T-helper 17 cell (primary cell): ENCODE results near the gene C2orf42. TPM values are rescaled to one million over a fixed set of nuclear protein-coding genes. Genes with fewer than 3 reads are reported as not detected.
"Not testable (repeated sequence)": the region's sequence is repeated elsewhere in the genome, so short reads cannot be mapped to it uniquely, and the experiment has no call there.

ENCODE experiments used
- ATAC-seq: fragments of 150-1000 bp; cut with Tn5 transposase; 2 replicates; pipeline ENCODE4 v1.10.0; 2021; ENCODE audit warnings: mild to moderate bottlenecking, moderate library complexity
- DNase-seq, 3 donors: peaks; one replicate each; pipeline versions ENCODE4 v3.0.0 to v3.0.0-alpha.2; 2020 to 2021
- H3K9me3 ChIP-seq: one replicate; pipeline ENCODE4 v1.7.0; 2013; ENCODE audit warnings: low read length, mild to moderate bottlenecking; ENCODE audit not compliant: control insufficient read depth, poor library complexity, severe bottlenecking
- H3K27ac Mint-ChIP-seq: one replicate; pipeline ENCODE4 v1.8.0; 2022; ENCODE audit warnings: mild to moderate bottlenecking, moderate library complexity, mixed read lengths
- H3K27me3 Mint-ChIP-seq: one replicate; pipeline ENCODE4 v1.8.0; 2022; ENCODE audit warnings: mixed read lengths
- H3K36me3 Mint-ChIP-seq: one replicate; pipeline ENCODE4 v1.8.0; 2022; ENCODE audit warnings: low read depth, mixed read lengths
- H3K4me1 Mint-ChIP-seq: one replicate; pipeline ENCODE4 v1.8.0; 2022; ENCODE audit warnings: mild to moderate bottlenecking, mixed read lengths
- H3K4me3 Mint-ChIP-seq: one replicate; pipeline ENCODE4 v1.8.0; 2022; ENCODE audit warnings: mild to moderate bottlenecking, moderate library complexity, mixed read lengths
- total RNA-seq, 4 donors: library from RNA in 2 of 4; stranded (reverse) in 2 of 4; gene quantifications; one replicate each; pipeline ENCODE4 v1.2.3 and lab custom pipeline; 2022 to 2026

Gene C2orf42
- total RNA-seq (10 to 100 TPM; 13.7 to 18.1 TPM), total RNA-seq (lab: John Stamatoyannopoulos, UW) (19.4 to 23.4 reads per million in 2 donors)

- H3K4me1 Mint-ChIP-seq = peaks cover 13% of the 10 kb centered on the region
- H3K9me3 ChIP-seq = no peaks in the 10 kb centered on the region
- peak; percentile 87 for ATAC-seq
- no peaks in the 10 kb centered on the region for H3K36me3 Mint-ChIP-seq
- peak within 1 kb of the TSS; percentile 99 for H3K4me3 Mint-ChIP-seq
- H3K27me3 Mint-ChIP-seq = no peaks in the 10 kb centered on the region
- H3K27ac Mint-ChIP-seq = peak within 1 kb of the TSS; percentile 99
- peak; percentile 83 to 90 (median 87) for DNase-seq
Observed at GRCh38 chr2:70190418-70191243, at the start of gene C2orf42. C2orf42 (minus strand) TSS chr2:70191019; CDS start chr2:70181985, 9,034 bp downstream.

DNA sequence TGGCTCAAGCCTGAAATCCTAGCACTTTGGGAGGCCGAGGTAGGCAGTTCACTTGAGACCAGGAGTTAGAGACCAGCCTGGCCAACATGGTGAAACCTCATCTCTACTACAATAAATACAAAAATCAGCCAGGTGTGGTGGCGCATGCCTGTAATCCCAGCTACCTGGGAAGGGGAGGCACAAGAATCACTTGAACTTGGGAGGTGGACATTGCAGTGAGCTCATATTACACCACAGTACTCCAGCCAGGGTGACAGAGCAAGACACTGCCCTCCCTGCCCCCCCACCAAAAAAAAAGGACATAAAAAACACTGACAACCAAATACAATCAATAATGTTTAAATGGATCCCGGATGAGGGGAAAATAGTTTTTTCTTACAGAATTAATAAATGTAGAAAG, 49.8 kb upstream of the C2orf42 start:
- H3K27ac Mint-ChIP-seq = no peak overlapping the region
- peaks cover 24% of the 10 kb centered on the region for H3K4me1 Mint-ChIP-seq
- H3K4me3 Mint-ChIP-seq = no peak overlapping the region
- no peak for DNase-seq
- no peaks in the 10 kb centered on the region for H3K9me3 ChIP-seq
- H3K36me3 Mint-ChIP-seq = peaks cover 6% of the 10 kb centered on the region
- ATAC-seq = no peak
- no peaks in the 10 kb centered on the region for H3K27me3 Mint-ChIP-seq

DNA sequence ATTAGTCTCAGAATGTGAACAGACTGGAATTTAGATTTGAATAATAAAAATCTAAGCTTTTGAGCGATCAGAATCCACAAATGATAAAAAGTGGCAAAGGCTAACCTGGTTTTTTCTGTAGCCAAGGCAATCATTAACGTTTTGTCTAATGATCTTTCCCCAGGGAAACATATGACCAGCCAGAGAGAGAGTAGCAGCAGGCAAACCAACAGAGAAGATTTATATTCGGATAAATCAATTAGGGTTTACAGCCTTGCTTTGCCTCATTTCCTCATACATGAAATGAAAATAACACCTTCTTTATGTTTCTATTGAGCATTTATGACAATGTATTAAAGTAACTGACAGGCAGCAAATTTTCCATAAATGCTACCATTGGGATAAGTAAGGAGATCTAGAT, 43.1 kb upstream of the C2orf42 start:
- Mint-ChIP-seq H3K4me3 (no peak overlapping the region), H3K27me3 (no peaks in the 10 kb centered on the region), H3K4me1 (no peaks in the 10 kb centered on the region), H3K27ac (peak overlapping the region; percentile 21), H3K36me3 (no peaks in the 10 kb centered on the region)
- H3K9me3 ChIP-seq = no peaks in the 10 kb centered on the region
- no peak for ATAC-seq
- no peak for DNase-seq

GRCh38 chr2:70226781-70227180, 36.0 kb upstream of the C2orf42 start:
- no peak for ATAC-seq
- no peak overlapping the region for H3K27ac Mint-ChIP-seq

GRCh38 chr2:70223305-70223704, 32.5 kb upstream of the C2orf42 start:
- H3K4me1 Mint-ChIP-seq, H3K36me3 Mint-ChIP-seq, H3K27ac Mint-ChIP-seq, ATAC-seq, H3K4me3 Mint-ChIP-seq, DNase-seq, H3K9me3 ChIP-seq, H3K27me3 Mint-ChIP-seq: not testable (repeated sequence)

More at GRCh38 chr2:70226781-70227180, 36.0 kb upstream of the C2orf42 start:
- no peaks in the 10 kb centered on the region for H3K9me3 ChIP-seq
- no peaks in the 10 kb centered on the region for H3K36me3 Mint-ChIP-seq
- H3K27me3 Mint-ChIP-seq = no peaks in the 10 kb centered on the region
- H3K4me3 Mint-ChIP-seq = no peak overlapping the region
- H3K4me1 Mint-ChIP-seq = no peaks in the 10 kb centered on the region
- no peak for DNase-seq

DNA sequence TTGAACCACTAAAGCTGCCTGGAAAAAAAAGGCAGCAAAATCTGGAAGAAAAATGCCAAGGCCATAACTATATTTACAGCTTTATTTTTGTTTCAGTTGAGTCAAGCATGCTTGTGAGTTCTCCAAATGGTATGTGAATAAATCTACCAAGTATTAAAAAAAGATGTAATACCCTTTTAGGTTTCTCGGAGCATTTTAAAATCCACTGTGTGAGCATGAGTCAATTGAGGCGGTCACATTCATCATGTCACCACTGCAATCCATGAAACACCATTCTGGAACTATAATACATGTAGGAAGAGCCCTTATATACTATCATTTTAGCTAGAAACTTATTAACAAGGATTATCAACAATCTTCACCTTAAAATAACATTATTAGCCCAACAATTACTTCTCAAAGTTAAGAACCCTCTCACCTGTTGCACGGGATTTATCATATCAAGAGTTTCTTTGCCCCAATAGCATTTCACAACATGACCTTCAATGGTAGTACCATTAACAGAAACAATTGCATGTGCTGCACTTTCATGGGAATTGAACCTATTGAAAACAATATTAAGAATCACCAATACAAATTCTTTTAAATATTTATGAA, 24.2 kb upstream of the C2orf42 start:
- Mint-ChIP-seq H3K4me1 (peaks cover 7% of the 10 kb centered on the region), H3K27ac (peak overlapping the region; percentile 27), H3K4me3 (no peak overlapping the region), H3K27me3 (no peaks in the 10 kb centered on the region), H3K36me3 (peaks cover 9% of the 10 kb centered on the region)
- no peak for DNase-seq
- ATAC-seq = no peak
- H3K9me3 ChIP-seq = no peaks in the 10 kb centered on the region

- Mint-ChIP-seq H3K27ac (peak overlapping the region; percentile 27), H3K4me3 (no peak overlapping the region), H3K27me3 (no peaks in the 10 kb centered on the region), H3K36me3 (peaks cover 9% of the 10 kb centered on the region), H3K4me1 (peaks cover 7% of the 10 kb centered on the region)
- ATAC-seq (no peak), DNase-seq (no peak)
- H3K9me3 ChIP-seq = no peaks in the 10 kb centered on the region
Observed at GRCh38 chr2:70214365-70214764, 23.5 kb upstream of the C2orf42 start.

- no peak for ATAC-seq
- Mint-ChIP-seq H3K4me3 (no peak overlapping the region), H3K4me1 (peaks cover 2% of the 10 kb centered on the region), H3K36me3 (peaks cover 2% of the 10 kb centered on the region), H3K27me3 (no peaks in the 10 kb centered on the region), H3K27ac (no peak overlapping the region)
- DNase-seq = no peak
- H3K9me3 ChIP-seq = no peaks in the 10 kb centered on the region
Observed at GRCh38 chr2:70212298-70212932, 21.6 kb upstream of the C2orf42 start.

DNA sequence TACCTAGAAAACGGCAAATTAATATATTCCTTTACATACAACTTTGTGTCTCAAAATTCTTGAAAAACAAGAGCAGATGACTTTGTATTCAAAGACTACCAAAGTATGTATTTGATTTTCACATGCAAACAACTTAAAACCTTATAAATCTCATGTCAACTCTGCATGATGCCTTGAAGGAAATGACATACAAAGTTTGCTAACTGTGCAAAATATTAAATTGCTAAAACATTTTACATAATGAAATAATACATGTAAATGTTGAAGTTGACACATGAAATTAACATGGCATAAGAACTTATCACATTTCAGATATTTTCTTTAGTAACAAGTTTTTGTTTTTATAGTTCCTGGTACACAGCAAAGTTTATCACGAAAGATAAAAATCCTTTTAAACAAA, 20.8 kb upstream of the C2orf42 start:
- Mint-ChIP-seq H3K36me3 (peaks cover 2% of the 10 kb centered on the region), H3K27ac (no peak overlapping the region), H3K4me1 (peaks cover 2% of the 10 kb centered on the region), H3K27me3 (no peaks in the 10 kb centered on the region), H3K4me3 (no peak overlapping the region)
- H3K9me3 ChIP-seq = no peaks in the 10 kb centered on the region
- ATAC-seq (no peak), DNase-seq (no peak)

GRCh38 chr2:70204452-70204851, 13.6 kb upstream of the C2orf42 start:
- no peak for ATAC-seq
- Mint-ChIP-seq H3K4me1 (no peaks in the 10 kb centered on the region), H3K27ac (no peak overlapping the region), H3K27me3 (no peaks in the 10 kb centered on the region), H3K4me3 (no peak overlapping the region), H3K36me3 (no peaks in the 10 kb centered on the region)
- no peaks in the 10 kb centered on the region for H3K9me3 ChIP-seq
- DNase-seq = no peak

- Mint-ChIP-seq H3K27me3 (no peaks in the 10 kb centered on the region), H3K4me1 (no peaks in the 10 kb centered on the region), H3K36me3 (peaks cover 2% of the 10 kb centered on the region), H3K27ac (no peak overlapping the region), H3K4me3 (no peak overlapping the region)
- H3K9me3 ChIP-seq = no peaks in the 10 kb centered on the region
- ATAC-seq (no peak), DNase-seq (no peak)
Observed at GRCh38 chr2:70203086-70203485, 12.3 kb upstream of the C2orf42 start.

DNA sequence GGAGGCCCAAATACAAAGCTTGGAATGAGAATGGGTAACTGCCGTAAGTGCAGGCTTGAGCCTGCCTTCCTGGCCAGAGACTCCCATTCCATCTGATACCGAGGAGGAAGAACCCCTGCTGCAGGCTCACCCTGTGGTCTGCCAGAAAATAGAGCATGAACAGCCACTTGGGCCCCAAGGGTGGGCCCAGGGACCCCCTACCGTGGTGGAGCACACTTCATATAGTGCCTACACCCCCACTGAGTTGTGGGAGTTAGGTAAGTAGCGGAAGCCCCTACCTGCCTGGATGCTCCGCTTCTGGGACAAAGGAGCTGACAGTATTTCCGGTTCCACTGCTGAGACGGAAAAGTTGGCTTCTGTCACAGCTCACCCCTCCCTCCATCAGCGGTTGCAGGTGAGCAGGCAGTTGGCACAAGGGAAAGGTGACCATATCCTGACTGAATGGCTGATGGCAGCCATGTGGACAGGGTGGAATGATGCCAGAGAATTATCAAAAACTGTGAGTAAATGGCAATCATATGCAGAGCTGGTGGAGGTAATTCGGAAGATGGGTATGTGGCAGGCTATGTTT, 11.5 kb upstream of the C2orf42 start:
- Mint-ChIP-seq H3K4me3 (no peak overlapping the region), H3K36me3 (peaks cover 2% of the 10 kb centered on the region), H3K27me3 (no peaks in the 10 kb centered on the region), H3K4me1 (no peaks in the 10 kb centered on the region), H3K27ac (no peak overlapping the region)
- DNase-seq (no peak), ATAC-seq (no peak)
- H3K9me3 ChIP-seq = no peaks in the 10 kb centered on the region

GRCh38 chr2:70201831-70202230, 11.0 kb upstream of the C2orf42 start:
- DNase-seq = no peak
- Mint-ChIP-seq H3K36me3 (peaks cover 2% of the 10 kb centered on the region), H3K4me3 (no peak overlapping the region), H3K27ac (no peak overlapping the region), H3K4me1 (no peaks in the 10 kb centered on the region), H3K27me3 (no peaks in the 10 kb centered on the region)
- no peaks in the 10 kb centered on the region for H3K9me3 ChIP-seq
- ATAC-seq = no peak
